Measurements from ENCODE around the gene LENG8.

DNA sequence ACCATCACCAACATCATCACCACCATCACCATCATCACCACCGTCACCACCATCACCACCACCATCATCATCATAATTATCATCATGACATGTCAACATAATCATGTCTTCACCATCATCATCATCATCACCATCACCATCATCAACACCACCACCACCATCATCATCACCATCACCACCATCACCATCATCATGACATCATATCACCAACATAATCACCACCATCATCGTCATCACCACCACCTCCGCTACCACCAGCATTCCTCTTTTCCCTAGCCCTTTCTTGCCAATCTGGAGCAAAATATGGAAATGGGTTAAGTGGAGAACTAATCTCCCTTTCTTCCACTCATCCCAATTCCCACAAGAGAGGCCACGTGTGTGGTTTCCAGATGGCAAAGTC lies 34.8 kb upstream of the LENG8 start:
- TF ChIP-seq, protein P1, sequence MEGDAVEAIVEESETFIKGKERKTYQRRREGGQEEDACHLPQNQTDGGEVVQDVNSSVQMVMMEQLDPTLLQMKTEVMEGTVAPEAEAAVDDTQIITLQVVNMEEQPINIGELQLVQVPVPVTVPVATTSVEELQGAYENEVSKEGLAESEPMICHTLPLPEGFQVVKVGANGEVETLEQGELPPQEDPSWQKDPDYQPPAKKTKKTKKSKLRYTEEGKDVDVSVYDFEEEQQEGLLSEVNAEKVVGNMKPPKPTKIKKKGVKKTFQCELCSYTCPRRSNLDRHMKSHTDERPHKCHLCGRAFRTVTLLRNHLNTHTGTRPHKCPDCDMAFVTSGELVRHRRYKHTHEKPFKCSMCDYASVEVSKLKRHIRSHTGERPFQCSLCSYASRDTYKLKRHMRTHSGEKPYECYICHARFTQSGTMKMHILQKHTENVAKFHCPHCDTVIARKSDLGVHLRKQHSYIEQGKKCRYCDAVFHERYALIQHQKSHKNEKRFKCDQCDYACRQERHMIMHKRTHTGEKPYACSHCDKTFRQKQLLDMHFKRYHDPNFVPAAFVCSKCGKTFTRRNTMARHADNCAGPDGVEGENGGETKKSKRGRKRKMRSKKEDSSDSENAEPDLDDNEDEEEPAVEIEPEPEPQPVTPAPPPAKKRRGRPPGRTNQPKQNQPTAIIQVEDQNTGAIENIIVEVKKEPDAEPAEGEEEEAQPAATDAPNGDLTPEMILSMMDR (IDR thresholded peaks at IDR 0.05): no peak
- TF ChIP-seq POLR2A (IDR thresholded peaks at IDR 0.05): no peak

All from Peyer's patch (tissue), 4 donors.